Liver (tissue), 9 donors: ENCODE results near the gene SPATA13. TPM values are rescaled to one million over a fixed set of nuclear protein-coding genes. Genes with fewer than 3 reads are reported as not detected.
A peak's percentile ranks its signal among the peaks of the same experiment; 100 is the strongest.

Experiments used
- DNase-seq: peaks from one replicate; pipeline ENCODE4 v3.0.0-alpha.2; 2017; ENCODE audit warnings: low spot score
- H3K27ac ChIP-seq, 2 donors: one replicate each; pipeline ENCODE4 v1.7.0; 2013; ENCODE audit warnings: inconsistent platforms in 2 of 2, low read length in 2 of 2, control low read depth in 1 of 2, low read depth in 1 of 2, mild to moderate bottlenecking in 1 of 2
- H3K27me3 ChIP-seq, 4 donors: one replicate each; pipeline versions ENCODE4 v1.6.1 to v1.7.0; 2013; ENCODE audit warnings: low read length in 3 of 4, inconsistent platforms in 1 of 4, mild to moderate bottlenecking in 1 of 4, moderate library complexity in 1 of 4; ENCODE audit not compliant: control insufficient read depth in 4 of 4, insufficient read depth in 4 of 4
- H3K36me3 ChIP-seq, 4 donors: one replicate each; pipeline versions ENCODE4 v1.6.1 to v1.7.0; 2013; ENCODE audit warnings: low read length in 3 of 4, mild to moderate bottlenecking in 3 of 4, low read depth in 1 of 4, moderate library complexity in 1 of 4; ENCODE audit not compliant: control insufficient read depth in 4 of 4, insufficient read depth in 3 of 4
- H3K4me1 ChIP-seq, 4 donors: one replicate each; pipeline versions ENCODE4 v1.6.1 to v1.7.0; 2013; ENCODE audit warnings: low read length in 3 of 4, mild to moderate bottlenecking in 3 of 4, moderate library complexity in 1 of 4; ENCODE audit not compliant: control insufficient read depth in 4 of 4, insufficient read depth in 4 of 4
- H3K4me3 ChIP-seq, 3 donors: one replicate each; pipeline versions ENCODE4 v1.6.1 to v1.7.0; 2013; ENCODE audit warnings: low read length in 3 of 3, control low read depth in 1 of 3, low read depth in 1 of 3, mild to moderate bottlenecking in 1 of 3
- H3K9ac ChIP-seq, 2 donors: one replicate each; pipeline ENCODE4 v1.7.0; 2013; ENCODE audit warnings: low read length in 2 of 2, mild to moderate bottlenecking in 2 of 2, moderate library complexity in 2 of 2, control low read depth in 1 of 2, low read depth in 1 of 2
- H3K9me3 ChIP-seq, 4 donors: one replicate each; pipeline versions ENCODE4 v1.6.1 to v1.7.0; 2013; ENCODE audit warnings: low read length in 3 of 4; ENCODE audit not compliant: control insufficient read depth in 4 of 4
- ATF3 ChIP-seq: IDR thresholded peaks from 2 replicates; pipeline ENCODE4 v1.6.1; 2016; ENCODE audit warnings: antibody characterized with exemption
- CTCF ChIP-seq: fragments of 150-350 bp; IDR thresholded peaks from 2 replicates; pipeline ENCODE4 v1.5.1; 2017; ENCODE audit warnings: improper control_type of control experiment, low read depth, low read length; ENCODE audit not compliant: missing input control
- EGR1 ChIP-seq, 2 donors: IDR thresholded peaks; 2 replicates each; pipeline ENCODE4 v1.6.1; 2016 to 2018; ENCODE audit warnings: antibody characterized with exemption in 2 of 2, low read depth in 2 of 2
- FOXA1 ChIP-seq: IDR thresholded peaks from 2 replicates; pipeline ENCODE4 v1.6.1; 2016; ENCODE audit warnings: antibody characterized with exemption
- FOXA2 ChIP-seq: IDR thresholded peaks from 2 replicates; pipeline ENCODE4 v1.6.1; 2016; ENCODE audit warnings: antibody characterized with exemption
- GABPA ChIP-seq, 2 donors: IDR thresholded peaks in 1 of 2; conservative IDR thresholded peaks in 1 of 2; 2 replicates each; pipeline ENCODE4 v1.6.1; 2016; ENCODE audit warnings: antibody characterized with exemption in 2 of 2, mild to moderate bottlenecking in 1 of 2, moderate library complexity in 1 of 2
- HNF4A ChIP-seq, 2 donors: conservative IDR thresholded peaks; 2 replicates each; pipeline ENCODE4 v1.6.1; 2016; ENCODE audit warnings: antibody characterized with exemption in 2 of 2, mild to moderate bottlenecking in 2 of 2
- HNF4G ChIP-seq: IDR thresholded peaks from 2 replicates; pipeline ENCODE4 v1.6.1; 2016; ENCODE audit warnings: antibody characterized with exemption
- JUND ChIP-seq, 2 donors: IDR thresholded peaks; 2 replicates each; pipeline ENCODE4 v1.6.1; 2016; ENCODE audit warnings: antibody characterized with exemption in 2 of 2
- MAX ChIP-seq: IDR thresholded peaks from 2 replicates; pipeline ENCODE4 v1.6.1; 2016; ENCODE audit warnings: antibody characterized with exemption
- NR2F2 ChIP-seq: IDR thresholded peaks from 2 replicates; pipeline ENCODE4 v1.6.1; 2016; ENCODE audit warnings: antibody characterized with exemption
- RAD21 ChIP-seq, 2 donors: IDR thresholded peaks; 2 replicates each; pipeline ENCODE4 v1.6.1; 2016; ENCODE audit warnings: antibody characterized with exemption in 2 of 2, mild to moderate bottlenecking in 2 of 2
- REST ChIP-seq: IDR thresholded peaks from 2 replicates; pipeline ENCODE4 v1.6.1; 2016; ENCODE audit warnings: antibody characterized with exemption, mild to moderate bottlenecking
- RXRA ChIP-seq, 2 donors: IDR thresholded peaks; 2 replicates each; pipeline ENCODE4 v1.6.1; 2017 to 2018; ENCODE audit warnings: antibody characterized with exemption in 2 of 2, mild to moderate bottlenecking in 1 of 2
- SP1 ChIP-seq: IDR thresholded peaks from 2 replicates; pipeline ENCODE4 v1.6.1; 2018; ENCODE audit warnings: antibody characterized with exemption, mild to moderate bottlenecking
- TAF1 ChIP-seq: conservative IDR thresholded peaks from 2 replicates; pipeline ENCODE4 v1.6.1; 2016; ENCODE audit warnings: antibody characterized with exemption, mild to moderate bottlenecking
- YY1 ChIP-seq: IDR thresholded peaks from 2 replicates; pipeline ENCODE4 v1.6.1; 2016; ENCODE audit warnings: antibody characterized with exemption, mild to moderate bottlenecking
- ZBTB33 ChIP-seq: IDR thresholded peaks from 2 replicates; pipeline ENCODE4 v1.6.1; 2016; ENCODE audit warnings: antibody characterized with exemption
- WGBS: extraction: QIAGEN DNeasy Blood & Tissue Kit; methylation state at CpG from one replicate; pipeline ENCODE4 v1.1.7; 2013; 5-methylcytosine and 5-hydroxymethylcytosine counted together
- polyA plus RNA-seq, 2 donors: library from polyadenylated mRNA; stranded (reverse) in 1 of 2; unstranded in 1 of 2; fragments of 200-250 nt in 1 of 2; fragments of >200 nt in 1 of 2; fragmentation: Nextera tagmentation in 1 of 2; extraction: Ambion mirVana in 1 of 2; gene quantifications; one replicate each; pipeline versions ENCODE4 v1.2.1 to v1.2.3, GENCODE V29; 2013 to 2015
- total RNA-seq, 2 donors: library from RNA; depleted of rRNA; stranded (reverse); fragments of >200 nt; gene quantifications; one replicate each; pipeline ENCODE4 v1.2.3, GENCODE V29; 2014
- donor health status: healthy.
- donor health status: healthy.
- donor health status: healthy.
- donor health status: healthy.
- donor health status: healthy.

Gene SPATA13
- total and polyA plus RNA-seq, 4 donors: 10.0 to 57.6 (median 20.4) TPM

- WGBS: 37% methylated on average over 4 of the region's 4 CpGs
- Histone ChIP-seq H3K27me3 (no peaks in the 10 kb centered on the region), H3K4me1 (peaks cover 2 to 48% (median 24%) of the 10 kb centered on the region in 4 donors), H3K9ac (peak overlapping the region; percentile 89 to 99), H3K9me3 (no peaks in the 10 kb centered on the region), H3K36me3 (no peaks in the 10 kb centered on the region), H3K27ac (peak overlapping the region; percentile 97 to 100), H3K4me3 (peak overlapping the region; percentile 19 to 61 (median 40))
- no peak for DNase-seq
- TF ChIP-seq TAF1 (peak; percentile 36), RAD21 (IDR thresholded peaks at IDR 0.05) (peak; percentile 28 to 41), YY1 (peak; percentile 81), FOXA2 (peak; percentile 62), CTCF (no peak), JUND (IDR thresholded peaks at IDR 0.05) (peak; percentile 46 to 87), ATF3 (no peak), NR2F2 (peak; percentile 43), MAX (peak; percentile 67), REST (peak; percentile 74), FOXA1 (no peak), ZBTB33 (peak; percentile 39), EGR1 (IDR thresholded peaks at IDR 0.05; ENCODE audit: low read depth in 2 of 2) (no peak), SP1 (peak; percentile 95), GABPA (IDR thresholded peaks at IDR 0.05 in 1 of 2, conservative IDR thresholded peaks at IDR 0.05 in 1 of 2) (peak in 1 of 2 donors; percentile 1), RXRA (IDR thresholded peaks at IDR 0.05) (peak; percentile 88 to 91), HNF4G (peak; percentile 76), HNF4A (conservative IDR thresholded peaks at IDR 0.05) (peak; percentile 96 to 97)
These were observed 23.8 kb downstream of the SPATA13 start for GRCh38 chr13:24184265-24184841.
